HepG2 (cell line): ENCODE results near the gene CSK. TPM values are rescaled to one million over a fixed set of nuclear protein-coding genes. Genes with fewer than 3 reads are reported as not detected.

Source experiments
- ATAC-seq: fragments of 200-7000 bp; cut with Tn5 transposase; 3 replicates; pipeline ENCODE4 v1.9.1; 2020; ENCODE audit warnings: mild to moderate bottlenecking, moderate library complexity
- BruUV-seq: library from RNA; stranded (reverse); fragments of 400-500 nt; replicated peaks from 2 replicates; lab custom pipeline; 2021; lab: Mats Ljungman, UMichigan
- CTCF ChIA-PET: fragments of 300-600 bp; formaldehyde crosslinking; extraction: SDS; loops from one replicate; lab custom pipeline; 2021; ENCODE audit warnings: low total read pairs, inconsistent platforms, low intra/inter-chr PET ratio; lab: Yijun Ruan, JAX
- POLR2A ChIA-PET: fragments of 350-600 bp; sonication (Branson Sonifier 250); formaldehyde crosslinking; loops from one replicate; lab custom pipeline; 2020; ENCODE audit warnings: antibody characterized with exemption, inconsistent platforms; lab: Yijun Ruan, JAX
- DNase-seq: peaks from one replicate; pipeline ENCODE4 v3.0.0-alpha.2; 2015; ENCODE audit warnings: low spot score
- FAIRE-seq: peaks from 3 replicates; lab custom pipeline; 2011; peaks lifted over from hg19 to GRCh38; lab: Jason Lieb, UNC
- H2AFZ ChIP-seq: one replicate; pipeline ENCODE4 v1.6.1; 2011; ENCODE audit warnings: low read length, inconsistent platforms
- H3K27ac ChIP-seq: fragments of 300-600 bp; 3 replicates; pipeline ENCODE4 v1.8.0; 2011; ENCODE audit warnings: mixed run types, mild to moderate bottlenecking, mixed read lengths, low read length, inconsistent platforms; ENCODE audit not compliant: insufficient read depth; ENCODE audit errors: extremely low read length
- H3K27me3 ChIP-seq, 2 experiments: fragments of 200-600 bp in 1 of 2; 2 replicates in 1 of 2; 3 replicates in 1 of 2; pipeline versions ENCODE4 v1.6.0 to v1.8.0; 2011; ENCODE audit warnings: low read length in 2 of 2, mild to moderate bottlenecking in 2 of 2, moderate library complexity in 2 of 2, inconsistent platforms in 1 of 2; ENCODE audit not compliant: insufficient read depth in 2 of 2, control insufficient read depth in 1 of 2
- H3K36me3 ChIP-seq, 2 experiments: fragments of 200-600 bp in 1 of 2; replicated peaks in 1 of 2; 2 replicates in 1 of 2; 3 replicates in 1 of 2; pipeline versions ENCODE4 v1.5.1 to v1.8.0; 2011; ENCODE audit warnings: low read length in 2 of 2, inconsistent platforms in 1 of 2; ENCODE audit not compliant: insufficient read depth in 2 of 2, control insufficient read depth in 1 of 2
- H3K4me1 ChIP-seq: 2 replicates; pipeline ENCODE4 v1.5.1; 2012; ENCODE audit warnings: low read length, inconsistent platforms; ENCODE audit not compliant: insufficient read depth
- H3K4me2 ChIP-seq: 2 replicates; pipeline ENCODE4 v1.6.0; 2011; ENCODE audit warnings: low read depth, low read length, inconsistent platforms
- H3K4me3 ChIP-seq, 3 experiments: fragments of 200-600 bp in 1 of 3; sonication (generic), shearing (Covaris generic) in 1 of 3; replicated peaks in 1 of 3; 2 replicates each; pipeline ENCODE4 v1.5.1; 2011 to 2016; ENCODE audit warnings: low read length in 3 of 3, inconsistent platforms in 2 of 3, low read depth in 2 of 3, mild to moderate bottlenecking in 2 of 3, control low read depth in 1 of 3, mixed read lengths in 1 of 3; ENCODE audit not compliant: insufficient read depth in 1 of 3
- H3K79me2 ChIP-seq: one replicate; pipeline ENCODE4 v1.6.1; 2011; ENCODE audit warnings: low read length, inconsistent platforms; ENCODE audit not compliant: insufficient read depth
- H3K9ac ChIP-seq: 2 replicates; pipeline ENCODE4 v1.6.0; 2011; ENCODE audit warnings: mild to moderate bottlenecking, low read depth, low read length, inconsistent platforms; ENCODE audit not compliant: insufficient read depth
- H3K9me3 ChIP-seq: 2 replicates; pipeline ENCODE4 v1.5.1; 2012; ENCODE audit warnings: mild to moderate bottlenecking, low read length
- H4K20me1 ChIP-seq: 2 replicates; pipeline ENCODE4 v1.6.0; 2011; ENCODE audit warnings: inconsistent platforms, mild to moderate bottlenecking, low read length, moderate library complexity; ENCODE audit not compliant: insufficient read depth
- AHR ChIP-seq: IDR thresholded peaks from 2 replicates; pipeline ENCODE4 v1.6.1; 2018; ENCODE audit warnings: missing genetic modification reagents, missing compliant biosample characterization
- HDAC2 ChIP-seq: sonication (generic); formaldehyde crosslinking; IDR thresholded peaks from 2 replicates; pipeline ENCODE4 v1.4.0; 2020; ENCODE audit warnings: missing genetic modification reagents
- HNRNPK ChIP-seq: fragments of 200-400 bp; formaldehyde crosslinking; IDR thresholded peaks from 2 replicates; pipeline ENCODE4 v1.6.1; 2018; ENCODE audit warnings: low read length, low read depth, moderate library complexity, mild to moderate bottlenecking; ENCODE audit not compliant: poor library complexity, severe bottlenecking
- JUN ChIP-seq: sonication (generic); formaldehyde crosslinking; IDR thresholded peaks from 2 replicates; pipeline ENCODE4 v1.4.0; 2020; ENCODE audit warnings: mild to moderate bottlenecking, missing genetic modification reagents
- KDM1A ChIP-seq: IDR thresholded peaks from 2 replicates; pipeline ENCODE4 v1.6.1; 2016; ENCODE audit warnings: missing compliant biosample characterization
- KMT2A ChIP-seq: sonication (generic); formaldehyde crosslinking; IDR thresholded peaks from 2 replicates; pipeline ENCODE4 v1.4.0; 2020; ENCODE audit warnings: missing genetic modification reagents
- MED13 ChIP-seq: sonication (generic); formaldehyde crosslinking; IDR thresholded peaks from 2 replicates; pipeline ENCODE4 v1.5.0; 2020; ENCODE audit warnings: missing genetic modification reagents
- NCOA2 ChIP-seq: sonication (generic); formaldehyde crosslinking; IDR thresholded peaks from 2 replicates; pipeline ENCODE4 v1.8.0; 2022; ENCODE audit warnings: inconsistent platforms
- SALL2 ChIP-seq: sonication (generic); formaldehyde crosslinking; IDR thresholded peaks from 2 replicates; pipeline ENCODE4 v1.8.1; 2023; ENCODE audit warnings: mild to moderate bottlenecking, missing genetic modification reagents, inconsistent platforms
- SPEN ChIP-seq: sonication (generic); formaldehyde crosslinking; IDR thresholded peaks from 2 replicates; pipeline ENCODE4 v1.5.1; 2020; ENCODE audit warnings: low read depth, mild to moderate bottlenecking, missing genetic modification reagents
- SRSF9 ChIP-seq: fragments of 200-400 bp; formaldehyde crosslinking; IDR thresholded peaks from 2 replicates; pipeline ENCODE4 v1.6.1; 2018; ENCODE audit warnings: borderline replicate concordance, mild to moderate bottlenecking, low read depth, low read length; ENCODE audit not compliant: insufficient read depth, poor library complexity, severe bottlenecking
- TGIF2 ChIP-seq: IDR thresholded peaks from 2 replicates; pipeline ENCODE4 v1.6.1; 2016; ENCODE audit warnings: control low read depth, missing compliant biosample characterization
- ZMYM4 ChIP-seq: sonication (generic); formaldehyde crosslinking; IDR thresholded peaks from 2 replicates; pipeline ENCODE4 v1.8.1; 2023; ENCODE audit warnings: mild to moderate bottlenecking, missing genetic modification reagents
- ZNF10 ChIP-seq: sonication (generic); formaldehyde crosslinking; IDR thresholded peaks from 2 replicates; pipeline ENCODE4 v1.4.0; 2020; ENCODE audit warnings: mild to moderate bottlenecking, low read depth, missing genetic modification reagents, borderline replicate concordance
- ZNF225 ChIP-seq: sonication (generic); formaldehyde crosslinking; IDR thresholded peaks from 2 replicates; pipeline ENCODE4 v1.4.0; 2020; ENCODE audit warnings: mild to moderate bottlenecking, missing genetic modification reagents
- ZNF333 ChIP-seq: sonication (generic); formaldehyde crosslinking; IDR thresholded peaks from 2 replicates; pipeline ENCODE4 v1.4.0; 2020; ENCODE audit warnings: mild to moderate bottlenecking, missing genetic modification reagents, borderline replicate concordance
- ZNF350 ChIP-seq: sonication (generic); formaldehyde crosslinking; IDR thresholded peaks from 2 replicates; pipeline ENCODE4 v1.4.0; 2020; ENCODE audit warnings: mild to moderate bottlenecking, low read depth, missing genetic modification reagents, borderline replicate concordance
- ZSCAN9 ChIP-seq: IDR thresholded peaks from 2 replicates; pipeline ENCODE4 v1.6.1; 2016; ENCODE audit warnings: borderline replicate concordance
- WGBS: methylation state at CpG from one replicate; pipeline ENCODE4 v1.1.6; 2017; ENCODE audit warnings: low lambda C conversion rate; 5-methylcytosine and 5-hydroxymethylcytosine counted together
- in situ Hi-C: cut with HindIII; loops from 2 replicates; pipeline ENCODE4 v1.10.0; 2017; ENCODE audit warnings: low pct_unique_long_range_greater_than_20kb; ENCODE audit not compliant: extremely low pct_ligation_motif_present
- intact Hi-C: fragments of 100-400 bp; cut with micrococcal nuclease; formaldehyde crosslinking; loops from one replicate; pipeline ENCODE4 v1.10.0; 2022; ENCODE audit not compliant: unreplicated experiment
- polyA plus RNA-seq, 8 experiments: library from polyadenylated mRNA; depleted of rRNA in 3 of 8; stranded (reverse) in 7 of 8; unstranded in 1 of 8; fragments of >200 nt; fragmentation: Illumina TruSeq in 4 of 8; extraction: Trizol in 4 of 8; gene quantifications; 2 replicates each; pipeline versions ENCODE4 v1.2.1 to v1.2.3, GENCODE V29; 2011 to 2016; ENCODE audit warnings: low read depth in 4 of 8, missing spikeins in 1 of 8, mixed read lengths in 1 of 8; ENCODE audit not compliant: insufficient read depth in 1 of 8
- total RNA-seq, 5 experiments: library from RNA; depleted of rRNA; stranded (reverse); fragments of >200 nt; fragmentation: Illumina TruSeq; extraction: Trizol; gene quantifications; 2 replicates each; pipeline ENCODE4 v1.2.3, GENCODE V29; 2016; ENCODE audit warnings: low read depth in 1 of 5
- TF ChIP-seq, protein P1 (sequence below): IDR thresholded peaks from 2 replicates; pipeline ENCODE4 v1.6.1; 2016; ENCODE audit warnings: missing biosample characterization, missing genetic modification reagents, low read depth

Gene CSK
- total and polyA plus RNA-seq, 2 of the 13 experiments (the other 11 are each of a cell fraction or from before 2014, with no cell fraction given): 12.5 to 21.3 TPM

DNA sequence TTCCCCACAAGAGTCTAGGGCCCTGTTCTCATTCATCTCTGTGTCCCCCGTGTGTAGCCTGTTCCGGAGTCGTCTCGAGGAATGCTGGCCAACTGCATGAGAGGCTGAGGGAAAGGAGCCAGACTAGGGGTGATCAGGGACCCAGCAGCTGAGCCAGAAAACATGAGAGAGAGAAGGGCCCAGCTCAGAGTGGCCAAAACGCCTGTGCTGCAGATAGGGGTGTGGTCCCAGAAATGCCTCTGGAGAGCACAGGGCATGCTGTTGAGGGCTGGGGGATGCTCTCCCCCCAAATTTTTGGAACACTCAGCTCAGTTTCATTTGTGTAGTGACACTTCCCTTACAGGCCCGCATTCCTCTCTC, 19.1 kb upstream of the CSK start:
- H3K27ac ChIP-seq: no peak overlapping the region
- ChIA-PET POLR2A (interaction anchor here (1.3 to 4.0 kb wide), 2 partner anchors 32 to 37 kb away, joined by 3 to 53 read pairs; partner anchors contain the start of gene CYP1A1), CTCF (no interaction called here)
- H3K9ac ChIP-seq: no peak overlapping the region
- no peaks in the 10 kb centered on the region for H3K36me3 ChIP-seq
- ATAC-seq: no peak
- DNase-seq: no peak
- H3K4me3 ChIP-seq: no peak overlapping the region
- peaks cover 24% of the 10 kb centered on the region for H3K4me1 ChIP-seq
- in situ Hi-C loops (no loop called here), intact Hi-C loops (loop anchor here (10.0 kb wide), 1 partner anchor 58 kb away; no protein-coding TSS in a partner anchor)
- 40% methylated on average over 6 of the region's 6 CpGs for WGBS
- no peaks in the 10 kb centered on the region for H3K27me3 ChIP-seq
- no peak for FAIRE-seq
- H4K20me1 ChIP-seq: no peaks in the 10 kb centered on the region
- H3K9me3 ChIP-seq: no peaks in the 10 kb centered on the region
- no peak overlapping the region for H3K4me2 ChIP-seq
- no peak overlapping the region for H2AFZ ChIP-seq
- no peak for TF ChIP-seq ZNF10
- no peak for TF ChIP-seq ZNF333 (CRISPR knock-in tag)
- TF ChIP-seq HNRNPK: no peak
- TF ChIP-seq ZNF350: no peak
- TF ChIP-seq SPEN (CRISPR knock-in tag): no peak
- no peak for TF ChIP-seq HDAC2 (CRISPR knock-in tag)
- no peak for TF ChIP-seq ZNF225 (CRISPR knock-in tag)
- no peak for TF ChIP-seq JUN (CRISPR knock-in tag)
- TF ChIP-seq, protein P1, sequence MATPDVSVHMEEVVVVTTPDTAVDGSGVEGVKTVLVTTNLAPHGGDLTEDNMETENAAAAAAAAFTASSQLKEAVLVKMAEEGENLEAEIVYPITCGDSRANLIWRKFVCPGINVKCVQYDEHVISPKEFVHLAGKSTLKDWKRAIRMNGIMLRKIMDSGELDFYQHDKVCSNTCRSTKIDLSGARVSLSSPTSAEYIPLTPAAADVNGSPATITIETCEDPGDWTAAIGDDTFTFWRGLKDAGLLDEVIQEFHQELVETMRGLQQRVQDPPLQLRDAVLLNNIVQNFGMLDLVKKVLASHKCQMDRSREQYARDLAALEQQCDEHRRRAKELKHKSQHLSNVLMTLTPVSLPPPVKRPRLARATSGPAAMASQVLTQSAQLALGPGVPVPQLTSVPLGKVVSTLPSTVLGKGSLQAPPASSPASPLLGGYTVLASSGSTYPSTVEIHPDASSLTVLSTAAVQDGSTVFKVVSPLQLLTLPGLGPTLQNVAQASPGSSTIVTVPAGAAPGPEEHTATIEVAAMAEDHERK: no peak
- TF ChIP-seq TGIF2 (CRISPR knock-in tag): no peak
- TF ChIP-seq ZMYM4 (CRISPR knock-in tag): no peak
- no peak for TF ChIP-seq SALL2 (CRISPR knock-in tag)
- no peak for TF ChIP-seq NCOA2 (CRISPR knock-in tag)
- no peak for TF ChIP-seq KMT2A
- no peak for TF ChIP-seq ZSCAN9
- no peak for TF ChIP-seq MED13 (CRISPR knock-in tag)
- no peak for TF ChIP-seq KDM1A (CRISPR knock-in tag)
- no peak for TF ChIP-seq SRSF9
- no peak for TF ChIP-seq AHR
- no TSS peak for BruUV-seq
- H3K79me2 ChIP-seq: no peaks in the 10 kb centered on the region
